Lung (tissue), 12 donors: ENCODE data around the gene ZNF85. TPM values are rescaled to one million over a fixed set of nuclear protein-coding genes. Genes with fewer than 3 reads are reported as not detected.
"Not testable (repeated sequence)": the region's sequence is repeated elsewhere in the genome, so short reads cannot be mapped to it uniquely, and the experiment has no call there.

Experiments used
- ATAC-seq: fragments of 200-7000 bp; cut with Tn5 transposase; one replicate; pipeline ENCODE4 v1.9.1; 2020; ENCODE audit warnings: moderate number of reproducible peaks; ENCODE audit not compliant: insufficient read depth, low FRiP score
- DNase-seq, 3 donors: peaks; one replicate each; pipeline ENCODE4 v3.0.0-alpha.2; 2013 to 2017
- H3K27ac ChIP-seq, 2 donors: one replicate each; pipeline ENCODE4 v1.5.1; 2013; ENCODE audit warnings: mild to moderate bottlenecking in 2 of 2, moderate library complexity in 2 of 2, control low read depth in 1 of 2, inconsistent platforms in 1 of 2, low read depth in 1 of 2, low read length in 1 of 2
- H3K27me3 ChIP-seq, 3 donors: one replicate each; pipeline ENCODE4 v1.5.1; 2013; ENCODE audit warnings: low read length in 2 of 3; ENCODE audit not compliant: control insufficient read depth in 3 of 3, insufficient read depth in 3 of 3
- H3K36me3 ChIP-seq, 4 donors: one replicate each; pipeline ENCODE4 v1.5.1; 2013; ENCODE audit warnings: low read length in 4 of 4, mild to moderate bottlenecking in 1 of 4, moderate library complexity in 1 of 4; ENCODE audit not compliant: control insufficient read depth in 4 of 4, insufficient read depth in 4 of 4
- H3K4me1 ChIP-seq, 5 donors: one replicate each; pipeline ENCODE4 v1.5.1; 2013; ENCODE audit warnings: low read length in 5 of 5, mild to moderate bottlenecking in 2 of 5, moderate library complexity in 1 of 5; ENCODE audit not compliant: control insufficient read depth in 5 of 5, insufficient read depth in 5 of 5
- H3K4me3 ChIP-seq: one replicate; pipeline ENCODE4 v1.5.1; 2013; ENCODE audit warnings: mild to moderate bottlenecking, control low read depth, moderate library complexity
- H3K9ac ChIP-seq, 2 donors: one replicate each; pipeline ENCODE4 v1.5.1; 2013; ENCODE audit warnings: low read length in 2 of 2, control low read depth in 1 of 2; ENCODE audit not compliant: insufficient read depth in 1 of 2
- H3K9me3 ChIP-seq, 4 donors: one replicate each; pipeline ENCODE4 v1.5.1; 2013; ENCODE audit warnings: low read length in 3 of 4, mild to moderate bottlenecking in 1 of 4, moderate library complexity in 1 of 4; ENCODE audit not compliant: control insufficient read depth in 4 of 4, insufficient read depth in 3 of 4
- CTCF ChIP-seq: IDR thresholded peaks from 2 replicates; pipeline ENCODE4 v1.5.1; 2012; ENCODE audit warnings: mild to moderate bottlenecking; ENCODE audit errors: control extremely low read depth, extremely low read depth
- WGBS, 2 donors: extraction: QIAGEN DNeasy Blood & Tissue Kit; methylation state at CpG; one replicate each; pipeline ENCODE4 v1.1.7; 2013; 5-methylcytosine and 5-hydroxymethylcytosine counted together
- polyA plus RNA-seq, 2 donors: library from polyadenylated mRNA; stranded (reverse); fragments of 200-250 nt; gene quantifications; one replicate each; pipeline ENCODE4 v1.2.1, GENCODE V29; 2013
- total RNA-seq, 2 donors: library from RNA; depleted of rRNA in 1 of 2; stranded (reverse); fragments of >200 nt in 1 of 2; gene quantifications; one replicate each; pipeline ENCODE4 v1.2.1, GENCODE V29; 2014 to 2021
- donor health status: control.
- donor health status: control.
- donor health status: Bipolar disorder and iron deficiency.
- donor health status: healthy.
- donor health status: DM: yes; HTN: yes; CAD: no.

Gene ZNF85
- total and polyA plus RNA-seq, 4 donors: 2.6 to 23.0 (median 5.4) TPM

DNA sequence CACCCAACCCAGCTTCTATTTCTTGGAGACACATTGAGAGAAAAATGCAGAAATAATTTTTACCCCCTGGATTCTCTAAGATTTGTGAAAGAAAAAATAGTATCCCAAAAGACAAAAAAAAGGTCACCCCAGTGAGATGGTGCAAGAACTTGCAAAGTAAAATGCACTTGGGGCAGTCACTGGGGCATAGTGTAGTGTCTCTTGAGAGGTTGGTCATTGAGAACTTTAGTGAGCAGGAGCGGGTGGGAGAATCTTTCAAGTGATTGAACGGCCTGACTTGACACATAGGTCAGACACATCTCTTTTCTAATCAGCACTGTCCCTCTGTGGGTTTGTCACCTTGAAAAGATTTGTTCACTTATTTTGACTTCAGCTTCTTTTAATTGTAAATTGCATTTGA, 2.4 kb downstream of the ZNF85 start:
- Histone ChIP-seq H3K4me1 (peaks cover 0 to 8% (median 0%) of the 10 kb centered on the region in 5 donors), H3K27me3 (no peaks in the 10 kb centered on the region), H3K27ac (no peak overlapping the region), H3K4me3 (no peak overlapping the region), H3K9me3 (no peaks in the 10 kb centered on the region), H3K9ac (no peak overlapping the region), H3K36me3 (no peaks in the 10 kb centered on the region)
- 90 to 93% methylated on average over 2 of the region's 2 CpGs for WGBS, 2 donors
- DNase-seq (no peak), ATAC-seq (no peak)
- no peak for TF ChIP-seq CTCF

DNA sequence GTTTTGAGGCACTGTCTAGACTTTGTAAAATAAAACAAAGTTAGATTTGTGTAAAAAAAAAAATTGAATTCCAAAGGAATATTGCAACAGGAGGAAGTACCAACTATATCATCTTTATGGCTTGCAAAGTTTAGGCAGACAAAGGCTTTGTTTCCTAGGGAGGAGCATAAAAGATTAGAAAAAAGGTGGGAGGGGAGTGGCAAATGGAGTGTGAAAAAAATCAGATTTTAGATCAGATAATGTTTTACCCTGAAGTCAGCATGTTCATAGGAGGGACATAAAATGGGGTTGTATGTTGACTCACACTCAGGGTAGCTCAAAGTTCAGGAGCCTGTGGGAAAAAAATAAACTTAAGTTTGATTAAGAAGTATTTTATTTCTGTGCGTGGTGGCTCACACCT, 3.7 kb downstream of the ZNF85 start:
- peaks cover 0 to 2% (median 0%) of the 10 kb centered on the region in 4 donors for H3K9me3 ChIP-seq
- no peak for TF ChIP-seq CTCF
- DNase-seq (no peak), ATAC-seq (no peak)
- no peak overlapping the region for H3K27ac ChIP-seq
- no peak overlapping the region for H3K9ac ChIP-seq
- peaks cover 0 to 8% (median 0%) of the 10 kb centered on the region in 5 donors for H3K4me1 ChIP-seq
- no peak overlapping the region for H3K4me3 ChIP-seq
- WGBS, 2 donors: 100% methylated on average over 1 of the region's 1 CpG
- H3K36me3 ChIP-seq: peaks cover 0 to under 1% (median 0%) of the 10 kb centered on the region in 4 donors
- H3K27me3 ChIP-seq: no peaks in the 10 kb centered on the region

DNA sequence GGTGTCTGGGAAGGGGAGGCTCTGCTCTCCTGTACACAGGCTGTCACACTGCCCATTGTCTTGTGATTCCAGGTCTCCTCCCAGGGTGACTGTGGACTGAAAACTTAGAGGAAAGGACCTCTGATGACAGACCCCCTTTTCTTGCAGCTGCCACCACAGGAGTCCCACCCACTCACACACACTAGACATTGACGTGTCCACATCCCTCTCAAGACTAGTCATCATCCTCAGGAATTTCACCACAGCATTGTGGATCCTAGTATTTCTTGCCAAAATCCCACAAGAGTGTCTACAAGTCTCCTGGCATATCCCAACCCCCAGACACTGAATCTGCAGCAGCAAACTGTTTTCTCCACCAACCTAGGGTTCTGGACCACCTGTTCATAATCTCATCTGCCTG, 5.3 kb downstream of the ZNF85 start:
- TF ChIP-seq CTCF: no peak
- H3K36me3 ChIP-seq: peaks cover 0 to 2% (median 0%) of the 10 kb centered on the region in 4 donors
- H3K4me3 ChIP-seq: no peak overlapping the region
- peaks cover 0 to 3% (median 0%) of the 10 kb centered on the region in 4 donors for H3K9me3 ChIP-seq
- no peak overlapping the region for H3K9ac ChIP-seq
- 88 to 90% methylated on average over 1 of the region's 1 CpG for WGBS, 2 donors
- peaks cover 0 to 4% (median 0%) of the 10 kb centered on the region in 5 donors for H3K4me1 ChIP-seq
- ATAC-seq (no peak), DNase-seq (no peak)
- no peaks in the 10 kb centered on the region for H3K27me3 ChIP-seq
- H3K27ac ChIP-seq: no peak overlapping the region

- not testable (repeated sequence) for H3K27me3 ChIP-seq, H3K9me3 ChIP-seq, H3K4me1 ChIP-seq, H3K9ac ChIP-seq, ATAC-seq, H3K27ac ChIP-seq, DNase-seq, H3K4me3 ChIP-seq
- WGBS, 2 donors: 92 to 96% methylated on average over 5 of the region's 5 CpGs
- H3K36me3 ChIP-seq: peaks cover 0 to 17% (median 13%) of the 10 kb centered on the region in 4 donors
Measured at GRCh38 chr19:20936322-20936947, 13.4 kb downstream of the ZNF85 start.

DNA sequence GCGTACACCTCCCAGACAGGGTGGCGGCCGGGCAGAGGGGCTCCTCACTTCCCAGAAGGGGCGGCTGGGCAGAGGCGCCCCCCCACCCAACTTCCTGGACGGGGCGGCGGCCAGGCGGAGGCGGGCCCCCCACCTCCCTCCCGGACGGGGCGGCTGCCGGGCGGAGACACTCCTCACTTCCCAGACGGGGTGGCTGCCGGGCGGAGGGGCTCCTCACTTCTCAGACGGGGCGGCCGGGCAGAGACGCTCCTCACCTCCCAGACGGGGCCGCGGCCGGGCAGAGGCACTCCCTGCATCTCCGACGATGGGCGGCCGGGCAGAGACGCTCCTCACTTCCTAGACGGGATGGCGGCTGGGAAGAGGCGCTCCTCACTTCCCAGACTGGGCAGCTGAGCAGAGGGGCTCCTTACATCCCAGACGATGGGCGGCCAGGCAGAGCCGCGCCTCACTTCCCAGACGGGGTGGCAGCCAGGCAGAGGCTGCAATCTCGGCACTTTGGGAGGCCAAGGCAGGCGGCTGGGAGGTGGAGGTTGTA, 29.6 kb downstream of the ZNF85 start:
- peaks cover 0 to 12% (median 7%) of the 10 kb centered on the region in 4 donors for H3K36me3 ChIP-seq
- WGBS, 2 donors: 82 to 92% methylated on average over 18 to 41 of the region's 41 CpGs
- not testable (repeated sequence) for H3K9me3 ChIP-seq, H3K4me3 ChIP-seq, H3K4me1 ChIP-seq, ATAC-seq, H3K27me3 ChIP-seq, H3K27ac ChIP-seq, H3K9ac ChIP-seq, DNase-seq
